Omental fat pad (tissue), 4 donors: ENCODE results near the gene DDX41. TPM values are rescaled to one million over a fixed set of nuclear protein-coding genes. Genes with fewer than 3 reads are reported as not detected.

Experiments
- ATAC-seq: fragments of 150-250 bp; one replicate; pipeline ENCODE4 v1.9.1; 2016; ENCODE audit warnings: mild to moderate bottlenecking, moderate library complexity; ENCODE audit not compliant: low FRiP score
- DNase-seq: peaks from one replicate; pipeline ENCODE4 v3.0.0-alpha.2; 2019; ENCODE audit warnings: low spot score
- CTCF ChIP-seq, 3 donors: fragments of 450-650 bp; IDR thresholded peaks; one replicate each; pipeline ENCODE4 v1.5.1; 2016 to 2017; ENCODE audit warnings: antibody characterized with exemption in 3 of 3, mild to moderate bottlenecking in 3 of 3, moderate library complexity in 2 of 3
- total RNA-seq, 4 donors: library from RNA; depleted of rRNA; stranded (reverse); fragments of >200 nt; gene quantifications; one replicate each; pipeline ENCODE4 v1.1.0, GENCODE V29; 2016

DDX41 gene
- total RNA-seq, 4 donors from 2014 or later: 66.2 to 93.7 (median 73.6) TPM

- peak; percentile 89 for ATAC-seq
- DNase-seq: no peak
- TF ChIP-seq CTCF (IDR thresholded peaks at IDR 0.05): no peak
These were observed 29.5 kb upstream of the DDX41 start for GRCh38 chr5:177546258-177546741.

DNA sequence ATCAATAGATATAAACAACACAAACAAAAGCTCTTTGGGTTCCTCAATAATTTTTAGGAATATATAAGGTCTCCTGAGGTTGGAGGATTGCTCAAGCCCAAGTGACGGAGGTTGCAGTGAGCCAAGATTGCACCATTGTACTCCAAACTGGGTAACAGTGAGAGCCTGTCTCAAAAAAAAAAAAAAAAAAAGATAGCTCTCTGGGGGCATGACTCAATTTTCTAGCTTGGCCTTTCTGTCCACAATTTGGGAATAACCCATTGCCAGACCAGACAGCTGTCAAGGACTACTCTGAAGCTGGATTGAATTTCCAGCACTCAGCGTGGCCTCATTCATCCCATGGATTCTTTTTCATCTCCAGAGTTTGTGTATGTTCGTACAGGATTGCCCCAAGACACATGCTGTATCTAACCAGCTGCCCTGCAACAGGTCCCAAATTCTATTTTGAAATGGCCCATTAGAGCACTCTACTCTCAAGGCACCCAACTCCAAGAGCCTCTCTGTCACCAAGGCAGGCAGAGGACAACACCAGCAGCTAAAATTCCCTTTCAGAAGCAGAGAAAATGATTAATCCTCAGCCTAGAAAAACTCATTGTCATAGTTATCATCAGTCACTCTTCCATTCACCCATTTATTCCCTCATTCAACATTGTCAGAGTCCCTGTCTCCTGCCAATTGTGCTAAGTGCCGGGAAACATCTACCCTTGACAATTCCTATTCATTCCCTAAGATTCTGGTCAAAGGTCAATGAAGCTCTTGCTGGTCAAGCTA, 28.9 kb upstream of the DDX41 start:
- ATAC-seq (peak; percentile 66), DNase-seq (no peak)
- TF ChIP-seq CTCF (IDR thresholded peaks at IDR 0.05): no peak

- ATAC-seq (no peak), DNase-seq (no peak)
- no peak for TF ChIP-seq CTCF (IDR thresholded peaks at IDR 0.05)
These were observed 26.2 kb upstream of the DDX41 start for GRCh38 chr5:177542816-177543465.

DNA sequence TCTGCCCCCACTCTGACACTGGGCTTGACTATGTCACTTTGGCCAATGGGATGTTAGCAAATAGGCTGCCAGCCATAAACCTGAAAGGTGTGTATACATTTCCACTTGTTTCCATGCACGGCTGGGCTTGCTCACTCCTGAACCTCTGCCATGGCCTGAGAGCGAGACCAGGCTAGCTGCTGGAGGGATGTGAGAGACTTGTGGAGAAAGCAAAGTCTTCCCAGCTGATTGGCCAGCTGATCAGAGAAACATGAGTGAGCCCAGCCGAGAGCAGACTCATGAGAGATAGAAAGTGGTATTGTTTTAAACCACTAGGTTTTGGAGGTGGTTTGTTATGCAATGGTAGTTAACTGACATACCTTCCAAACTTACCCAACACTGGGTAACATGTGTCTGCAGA, 23.7 kb upstream of the DDX41 start:
- no peak for TF ChIP-seq CTCF (IDR thresholded peaks at IDR 0.05)
- DNase-seq (no peak), ATAC-seq (no peak)

GRCh38 chr5:177539411-177539810, 22.6 kb upstream of the DDX41 start:
- DNase-seq (no peak), ATAC-seq (peak; percentile 58)
- TF ChIP-seq CTCF (IDR thresholded peaks at IDR 0.05): no peak

DNA sequence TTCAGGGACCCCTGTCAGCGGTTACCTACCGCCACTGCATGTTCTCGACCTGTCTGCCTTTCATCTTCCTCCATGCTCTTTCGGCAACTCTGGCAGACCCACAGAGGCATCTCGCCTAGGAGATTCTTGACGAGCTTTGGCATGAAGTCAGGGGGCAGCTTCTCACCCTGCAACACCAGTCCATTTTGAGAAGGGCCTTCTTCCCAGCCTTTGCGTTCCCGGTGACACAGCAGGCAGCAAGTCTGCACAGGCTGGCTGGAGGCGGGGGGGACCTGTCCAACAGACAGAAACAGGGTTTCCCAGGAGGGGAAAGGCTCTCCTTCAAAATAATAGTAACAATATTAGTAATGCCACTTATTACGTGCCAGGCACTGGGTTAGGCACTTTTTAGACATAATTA, 22.1 kb upstream of the DDX41 start:
- no peak for DNase-seq
- ATAC-seq: no peak
- no peak for TF ChIP-seq CTCF (IDR thresholded peaks at IDR 0.05)
